CD14-positive monocyte (primary cell): ENCODE data around the gene ENTHD1. TPM values are rescaled to one million over a fixed set of nuclear protein-coding genes. Genes with fewer than 3 reads are reported as not detected.
"Not testable (repeated sequence)": the region's sequence is repeated elsewhere in the genome, so short reads cannot be mapped to it uniquely, and the experiment has no call there.

ENCODE experiments used
- DNase-seq, 3 donors: peaks; one replicate each; pipeline ENCODE4 v3.0.0-alpha.2; 2011 to 2022
- H2AFZ ChIP-seq: 2 replicates; pipeline ENCODE4 v1.6.0; 2012; ENCODE audit warnings: mild to moderate bottlenecking, low read depth, low read length, inconsistent platforms; ENCODE audit not compliant: insufficient read depth, poor library complexity, severe bottlenecking
- H3K27ac ChIP-seq, 2 donors: 1 replicate in 1 of 2; 2 replicates in 1 of 2; pipeline ENCODE4 v1.5.1; 2012 to 2013; ENCODE audit warnings: low read length in 2 of 2, control low read depth in 1 of 2, inconsistent platforms in 1 of 2, low read depth in 1 of 2, mild to moderate bottlenecking in 1 of 2
- H3K27me3 ChIP-seq, 2 donors: one replicate each; pipeline versions ENCODE4 v1.6.0 to v1.6.1; 2011 to 2013; ENCODE audit warnings: low read length in 2 of 2; ENCODE audit not compliant: control insufficient read depth in 2 of 2, insufficient read depth in 2 of 2
- H3K36me3 ChIP-seq, 2 donors: replicated peaks in 1 of 2; 1 replicate in 1 of 2; 2 replicates in 1 of 2; pipeline versions ENCODE4 v1.5.1 to v1.6.1; 2012 to 2013; ENCODE audit warnings: low read length in 2 of 2, control low read depth in 1 of 2, inconsistent platforms in 1 of 2, mild to moderate bottlenecking in 1 of 2; ENCODE audit not compliant: insufficient read depth in 2 of 2, control insufficient read depth in 1 of 2
- H3K4me1 ChIP-seq, 2 donors: 1 replicate in 1 of 2; 2 replicates in 1 of 2; pipeline versions ENCODE4 v1.5.1 to v1.6.1; 2012 to 2013; ENCODE audit warnings: low read length in 2 of 2, control low read depth in 1 of 2, inconsistent platforms in 1 of 2, mild to moderate bottlenecking in 1 of 2, moderate library complexity in 1 of 2; ENCODE audit not compliant: insufficient read depth in 2 of 2, control insufficient read depth in 1 of 2
- H3K4me2 ChIP-seq: replicated peaks from 2 replicates; pipeline ENCODE3; 2012; ENCODE audit warnings: low read length, moderate library complexity, mild to moderate bottlenecking; ENCODE audit not compliant: poor library complexity, severe bottlenecking; ENCODE audit errors: extremely low read depth
- H3K4me3 ChIP-seq, 3 experiments: fragments of 200-600 bp in 1 of 3; sonication (generic) in 1 of 3; replicated peaks in 1 of 3; 1 replicate in 2 of 3; 2 replicates in 1 of 3; pipeline ENCODE4 v1.5.1; 2011 to 2013; ENCODE audit warnings: low read length in 3 of 3, mild to moderate bottlenecking in 3 of 3, control low read depth in 2 of 3, low read depth in 2 of 3, inconsistent platforms in 1 of 3, moderate library complexity in 1 of 3
- H3K79me2 ChIP-seq: 2 replicates; pipeline ENCODE4 v1.6.0; 2012; ENCODE audit warnings: mild to moderate bottlenecking, control low read depth, inconsistent platforms, low read length, moderate library complexity; ENCODE audit not compliant: insufficient read depth
- H3K9ac ChIP-seq: 2 replicates; pipeline ENCODE4 v1.6.0; 2017; ENCODE audit warnings: low read length, mild to moderate bottlenecking; ENCODE audit not compliant: insufficient read depth, poor library complexity, severe bottlenecking
- H3K9me3 ChIP-seq, 2 donors: replicated peaks in 1 of 2; 1 replicate in 1 of 2; 2 replicates in 1 of 2; pipeline versions ENCODE4 v1.5.1 to v1.6.1; 2012 to 2013; ENCODE audit warnings: low read length in 2 of 2, control low read depth in 1 of 2; ENCODE audit not compliant: control insufficient read depth in 1 of 2, insufficient read depth in 1 of 2
- H4K20me1 ChIP-seq: 2 replicates; pipeline ENCODE4 v1.6.0; 2012; ENCODE audit warnings: mild to moderate bottlenecking, low read length, control low read depth, moderate library complexity; ENCODE audit not compliant: insufficient read depth
- H3K27ac Mint-ChIP-seq, 7 donors: one replicate each; pipeline ENCODE4 v1.8.0; 2020; ENCODE audit warnings: mild to moderate bottlenecking in 7 of 7, mixed read lengths in 7 of 7, moderate library complexity in 6 of 7, inconsistent platforms in 2 of 7
- H3K27me3 Mint-ChIP-seq, 3 donors: one replicate each; pipeline ENCODE4 v1.8.0; 2021 to 2022; ENCODE audit warnings: low read depth in 3 of 3, mild to moderate bottlenecking in 3 of 3, mixed read lengths in 3 of 3, moderate library complexity in 3 of 3, inconsistent platforms in 1 of 3
- H3K36me3 Mint-ChIP-seq, 2 donors: one replicate each; pipeline ENCODE4 v1.8.0; 2020; ENCODE audit warnings: mixed read lengths in 2 of 2, inconsistent platforms in 1 of 2, mild to moderate bottlenecking in 1 of 2
- H3K4me1 Mint-ChIP-seq: one replicate; pipeline ENCODE4 v1.8.0; 2020; ENCODE audit warnings: mild to moderate bottlenecking, mixed read lengths
- H3K4me3 Mint-ChIP-seq, 2 donors: one replicate each; pipeline ENCODE4 v1.8.0; 2020; ENCODE audit warnings: mild to moderate bottlenecking in 2 of 2, mixed read lengths in 2 of 2, moderate library complexity in 1 of 2
- H3K9me3 Mint-ChIP-seq, 7 donors: one replicate each; pipeline ENCODE4 v1.8.0; 2020 to 2022; ENCODE audit warnings: mixed read lengths in 7 of 7, mild to moderate bottlenecking in 6 of 7, moderate library complexity in 6 of 7, inconsistent platforms in 2 of 7
- WGBS: methylation state at CpG from one replicate; pipeline ENCODE4 v1.1.5; 2013; ENCODE audit warnings: missing lambda C conversion rate; ENCODE audit not compliant: insufficient coverage; 5-methylcytosine and 5-hydroxymethylcytosine counted together
- intact Hi-C, 2 donors: fragments of 100-400 bp; cut with micrococcal nuclease; formaldehyde crosslinking; loops; one replicate each; pipeline versions ENCODE4 v1.15.0 to v1.15.1; 2023
- polyA plus RNA-seq, 3 donors: library from polyadenylated mRNA; depleted of rRNA in 1 of 3; unstranded in 2 of 3; stranded (reverse) in 1 of 3; fragments of 300-500 nt in 2 of 3; fragments of >200 nt in 1 of 3; fragmentation: Illumina TruSeq in 2 of 3; gene quantifications; 1 replicate in 2 of 3; 2 replicates in 1 of 3; pipeline ENCODE4 v1.2.3, GENCODE V29; 2012 to 2021
- TF ChIP-seq, protein P1 (sequence below): fragments of 200-600 bp; IDR thresholded peaks from one replicate; pipeline ENCODE4 v1.8.0; 2022; ENCODE audit warnings: antibody characterized with exemption, mild to moderate bottlenecking

ENTHD1 gene
- polyA plus RNA-seq, 3 donors, result not detected

- Histone ChIP-seq H3K4me2 (no peak overlapping the region), H3K79me2 (no peaks in the 10 kb centered on the region), H3K9ac (no peak overlapping the region), H2AFZ (no peak overlapping the region), H3K9me3 (peaks cover 0 to 4% of the 10 kb centered on the region in 2 donors), H3K27me3 (peaks cover 7 to 8% of the 10 kb centered on the region in 2 donors), H4K20me1 (no peaks in the 10 kb centered on the region), H3K4me1 (no peaks in the 10 kb centered on the region), H3K4me3 (no peak overlapping the region), H3K36me3 (no peaks in the 10 kb centered on the region), H3K27ac (no peak overlapping the region)
- Mint-ChIP-seq H3K4me1 (no peaks in the 10 kb centered on the region), H3K27me3 (peaks cover 7 to 14% (median 13%) of the 10 kb centered on the region in 3 donors), H3K27ac (peak overlapping the region in 1 of 7 donors; percentile 1), H3K4me3 (no peak overlapping the region), H3K9me3 (peaks cover 0 to 8% (median 4%) of the 10 kb centered on the region in 7 donors), H3K36me3 (no peaks in the 10 kb centered on the region)
- intact Hi-C loops, result no loop called here
- TF ChIP-seq, protein P1, sequence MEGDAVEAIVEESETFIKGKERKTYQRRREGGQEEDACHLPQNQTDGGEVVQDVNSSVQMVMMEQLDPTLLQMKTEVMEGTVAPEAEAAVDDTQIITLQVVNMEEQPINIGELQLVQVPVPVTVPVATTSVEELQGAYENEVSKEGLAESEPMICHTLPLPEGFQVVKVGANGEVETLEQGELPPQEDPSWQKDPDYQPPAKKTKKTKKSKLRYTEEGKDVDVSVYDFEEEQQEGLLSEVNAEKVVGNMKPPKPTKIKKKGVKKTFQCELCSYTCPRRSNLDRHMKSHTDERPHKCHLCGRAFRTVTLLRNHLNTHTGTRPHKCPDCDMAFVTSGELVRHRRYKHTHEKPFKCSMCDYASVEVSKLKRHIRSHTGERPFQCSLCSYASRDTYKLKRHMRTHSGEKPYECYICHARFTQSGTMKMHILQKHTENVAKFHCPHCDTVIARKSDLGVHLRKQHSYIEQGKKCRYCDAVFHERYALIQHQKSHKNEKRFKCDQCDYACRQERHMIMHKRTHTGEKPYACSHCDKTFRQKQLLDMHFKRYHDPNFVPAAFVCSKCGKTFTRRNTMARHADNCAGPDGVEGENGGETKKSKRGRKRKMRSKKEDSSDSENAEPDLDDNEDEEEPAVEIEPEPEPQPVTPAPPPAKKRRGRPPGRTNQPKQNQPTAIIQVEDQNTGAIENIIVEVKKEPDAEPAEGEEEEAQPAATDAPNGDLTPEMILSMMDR, result no peak
- no peak for DNase-seq
- 91% methylated on average over 4 of the region's 10 CpGs for WGBS
These were observed 157.8 kb downstream of the ENTHD1 start for GRCh38 chr22:39735776-39736175.

GRCh38 chr22:39734866-39735265, 158.7 kb downstream of the ENTHD1 start:
- Histone ChIP-seq H3K4me2 (no peak overlapping the region), H3K4me1 (no peaks in the 10 kb centered on the region), H3K9me3 (peaks cover 0 to 4% of the 10 kb centered on the region in 2 donors), H3K27me3 (peaks cover 7 to 8% of the 10 kb centered on the region in 2 donors), H2AFZ (no peak overlapping the region), H3K9ac (no peak overlapping the region), H4K20me1 (no peaks in the 10 kb centered on the region), H3K79me2 (no peaks in the 10 kb centered on the region), H3K4me3 (no peak overlapping the region), H3K27ac (no peak overlapping the region), H3K36me3 (no peaks in the 10 kb centered on the region)
- 99% methylated on average over 5 of the region's 5 CpGs for WGBS
- peak overlapping the region in 1 of 7 donors; percentile 17 for H3K27ac Mint-ChIP-seq
- TF ChIP-seq, protein P1, result no peak
- peaks cover 0 to 6% (median 4%) of the 10 kb centered on the region in 7 donors for H3K9me3 Mint-ChIP-seq
- H3K4me3 Mint-ChIP-seq, result no peak overlapping the region
- intact Hi-C loops, result no loop called here
- no peak for DNase-seq
- H3K36me3 Mint-ChIP-seq, result no peaks in the 10 kb centered on the region
- no peaks in the 10 kb centered on the region for H3K4me1 Mint-ChIP-seq
- peaks cover 9 to 15% (median 13%) of the 10 kb centered on the region in 3 donors for H3K27me3 Mint-ChIP-seq

- H3K9ac ChIP-seq, H3K4me2 ChIP-seq, H3K4me3 ChIP-seq, H3K4me1 ChIP-seq, H3K4me3 Mint-ChIP-seq, intact Hi-C loops, H3K27ac Mint-ChIP-seq, H3K4me1 Mint-ChIP-seq, H3K36me3 Mint-ChIP-seq, H3K79me2 ChIP-seq, H3K27ac ChIP-seq, H2AFZ ChIP-seq, H4K20me1 ChIP-seq, H3K9me3 Mint-ChIP-seq, H3K9me3 ChIP-seq, H3K36me3 ChIP-seq, DNase-seq, H3K27me3 ChIP-seq: not testable (repeated sequence)
- no CpG with 5 or more reads among the region's 1 CpG for WGBS
- H3K27me3 Mint-ChIP-seq, result peaks cover 9 to 15% (median 13%) of the 10 kb centered on the region in 3 donors
These were observed 159.5 kb downstream of the ENTHD1 start for GRCh38 chr22:39734046-39734445.
